H1 (cell line): ENCODE measurements around the gene ITGB4. TPM values are rescaled to one million over a fixed set of nuclear protein-coding genes. Genes with fewer than 3 reads are reported as not detected.

Experiments used
- ATF3 ChIP-seq: IDR thresholded peaks from 2 replicates; pipeline ENCODE4 v1.6.1; 2011; ENCODE audit warnings: low read depth, mild to moderate bottlenecking, low read length; ENCODE audit not compliant: insufficient read depth
- CHD7 ChIP-seq: fragments of 300-600 bp; sonication (generic); IDR thresholded peaks from 2 replicates; pipeline ENCODE4 v1.7.1; 2012; ENCODE audit warnings: low read length, moderate library complexity, mild to moderate bottlenecking, inconsistent platforms; ENCODE audit not compliant: insufficient replicate concordance
- GTF2F1 ChIP-seq: IDR thresholded peaks from 2 replicates; pipeline ENCODE4 v1.6.1; 2012; ENCODE audit warnings: low read depth, low read length, improper control_type of control experiment, borderline replicate concordance
- HDAC2 ChIP-seq, 2 experiments: fragments of 300-600 bp in 1 of 2; sonication (generic) in 1 of 2; IDR thresholded peaks; 2 replicates each; pipeline ENCODE4 v1.6.1; 2011 to 2012; ENCODE audit warnings: low read depth in 2 of 2, low read length in 2 of 2, mild to moderate bottlenecking in 2 of 2, moderate library complexity in 2 of 2, borderline replicate concordance in 1 of 2, inconsistent platforms in 1 of 2
- MAFK ChIP-seq: IDR thresholded peaks from 2 replicates; pipeline ENCODE4 v1.6.1; 2012; ENCODE audit warnings: low read depth, mild to moderate bottlenecking, improper control_type of control experiment, low read length
- POU5F1 ChIP-seq: IDR thresholded peaks from 2 replicates; pipeline ENCODE4 v1.6.1; 2011; ENCODE audit warnings: low read depth, mild to moderate bottlenecking, low read length, moderate library complexity
- RFX5 ChIP-seq: IDR thresholded peaks from 2 replicates; pipeline ENCODE4 v1.6.1; 2011; ENCODE audit warnings: low read depth, low read length, improper control_type of control experiment, borderline replicate concordance
- SP1 ChIP-seq: IDR thresholded peaks from 2 replicates; pipeline ENCODE4 v1.6.1; 2011; ENCODE audit warnings: low read depth, low read length
- TAF7 ChIP-seq: optimal IDR thresholded peaks from 2 replicates; pipeline ENCODE3; 2011; ENCODE audit warnings: low read depth, mild to moderate bottlenecking, inconsistent platforms, low read length, moderate library complexity, borderline replicate concordance
- polyA plus RNA-seq, 7 experiments: library from polyadenylated mRNA; depleted of rRNA in 3 of 7; stranded (reverse) in 5 of 7; unstranded in 2 of 7; fragments of >200 nt in 5 of 7; fragments of 200-250 nt in 2 of 7; gene quantifications; 1 replicate in 5 of 7; 2 replicates in 1 of 7; 4 replicates in 1 of 7; pipeline versions ENCODE4 v1.2.1 to v1.2.3, GENCODE V29; 2011 to 2013; ENCODE audit warnings: missing spikeins in 2 of 7, mixed read lengths in 2 of 7
- total RNA-seq: library from RNA; stranded (reverse); fragmentation: NEBNext Ultra II Directional; extraction: Animal tissue kit (Norgen Biotek cat#: 25700); gene quantifications from 2 replicates; pipeline ENCODE4 v1.2.1, GENCODE V29; 2021

The ITGB4 gene
- total and polyA plus RNA-seq, 2 of the 8 experiments (the other 6 are each of a cell fraction or from before 2014, with no cell fraction given), result 5.2 to 5.6 TPM

GRCh38 chr17:75754378-75755204 is 33.3 kb downstream of the ITGB4 start (continued):
- TF ChIP-seq CHD7, result no peak
- no peak for TF ChIP-seq MAFK
- no peak for TF ChIP-seq POU5F1
- no peak for TF ChIP-seq RFX5
- TF ChIP-seq GTF2F1, result no peak
- TF ChIP-seq HDAC2 (IDR thresholded peaks at IDR 0.05; ENCODE audit: borderline replicate concordance in 1 of 2, low read depth in 2 of 2, low read length in 2 of 2), result no peak
- no peak for TF ChIP-seq TAF7
- TF ChIP-seq SP1, result no peak
- no peak for TF ChIP-seq ATF3
